GM21825 (cell line): Measurements from ENCODE around the gene RBM4B.
"Not testable (repeated sequence)": the region's sequence is repeated elsewhere in the genome, so short reads cannot be mapped to it uniquely, and the experiment has no call there.

Experiments
- ATAC-seq: cut with Tn5 transposase; IDR thresholded peaks from one replicate; pipeline ENCODE4 v1.9.1; 2021; ENCODE audit warnings: mild to moderate bottlenecking, moderate library complexity; ENCODE audit not compliant: unreplicated experiment

The RBM4B gene

GRCh38 chr11:66643745-66644437, 33.8 kb downstream of the RBM4B start:
- ATAC-seq, result no peak

- ATAC-seq, result no peak
Measured at GRCh38 chr11:66641834-66642233, 35.9 kb downstream of the RBM4B start.

GRCh38 chr11:66639814-66640340, 37.8 kb downstream of the RBM4B start:
- not testable (repeated sequence) for ATAC-seq

- ATAC-seq, result no peak
Measured at GRCh38 chr11:66639066-66639813, 38.4 kb downstream of the RBM4B start.

- ATAC-seq, result peak; percentile 91
Measured at GRCh38 chr11:66638177-66639065, 39.3 kb downstream of the RBM4B start, which contains the start of gene RBM4. RBM4 (plus strand) TSS chr11:66638703; CDS start chr11:66639712, 1,009 bp downstream.

GRCh38 chr11:66637557-66638176, 40.0 kb downstream of the RBM4B start:
- ATAC-seq, result no peak

GRCh38 chr11:66636411-66636810, 41.3 kb downstream of the RBM4B start:
- no peak for ATAC-seq

- no peak for ATAC-seq
Measured at GRCh38 chr11:66632952-66633351, 44.7 kb downstream of the RBM4B start.

- ATAC-seq, result no peak
Measured at GRCh38 chr11:66631883-66632282, 45.8 kb downstream of the RBM4B start.

- ATAC-seq, result no peak
Measured at GRCh38 chr11:66629356-66629755, 48.3 kb downstream of the RBM4B start.

- ATAC-seq, result no peak
Measured at GRCh38 chr11:66628061-66628603, 49.6 kb downstream of the RBM4B start.

- ATAC-seq, result no peak
Measured at GRCh38 chr11:66626926-66627325, 50.8 kb downstream of the RBM4B start.

GRCh38 chr11:66626382-66626781, 51.3 kb downstream of the RBM4B start:
- no peak for ATAC-seq

- ATAC-seq, result no peak
Measured at GRCh38 chr11:66625752-66626149, 51.9 kb downstream of the RBM4B start.

GRCh38 chr11:66625041-66625751, 52.5 kb downstream of the RBM4B start:
- ATAC-seq, result no peak

- no peak for ATAC-seq
Measured at GRCh38 chr11:66624450-66624849, 53.2 kb downstream of the RBM4B start.

GRCh38 chr11:66619080-66619554, 58.6 kb downstream of the RBM4B start:
- no peak for ATAC-seq

GRCh38 chr11:66617155-66617834, 60.4 kb downstream of the RBM4B start:
- no peak for ATAC-seq
